Measurements from ENCODE around the gene SERINC2.

The SERINC2 gene

GRCh38 chr1:31434101-31434871 lies 21.3 kb downstream of the SERINC2 start:
- DNase-seq (ENCODE audit: low read depth), result no peak

DNA sequence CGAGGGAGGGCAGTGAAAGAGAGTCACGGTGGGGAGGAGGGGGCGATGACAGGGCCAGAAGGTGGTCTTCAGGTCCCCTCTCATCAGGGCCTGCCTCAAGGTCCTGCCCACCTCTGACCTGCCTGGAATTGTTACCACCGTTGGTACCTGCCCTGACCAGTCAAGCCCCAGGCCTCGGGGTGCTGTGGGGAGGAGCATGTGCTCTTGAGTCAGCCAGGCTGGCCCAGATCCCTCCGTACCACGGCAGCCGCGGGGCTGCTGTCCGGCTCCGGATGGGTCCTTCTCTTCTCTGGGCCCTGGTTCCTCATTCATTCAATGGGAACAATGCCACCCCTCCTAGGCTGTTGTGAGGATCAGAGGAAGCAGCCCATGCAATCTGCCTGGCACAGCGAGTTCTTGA lies 22.0 kb downstream of the SERINC2 start:
- DNase-seq (ENCODE audit: low read depth), result no peak

DNA sequence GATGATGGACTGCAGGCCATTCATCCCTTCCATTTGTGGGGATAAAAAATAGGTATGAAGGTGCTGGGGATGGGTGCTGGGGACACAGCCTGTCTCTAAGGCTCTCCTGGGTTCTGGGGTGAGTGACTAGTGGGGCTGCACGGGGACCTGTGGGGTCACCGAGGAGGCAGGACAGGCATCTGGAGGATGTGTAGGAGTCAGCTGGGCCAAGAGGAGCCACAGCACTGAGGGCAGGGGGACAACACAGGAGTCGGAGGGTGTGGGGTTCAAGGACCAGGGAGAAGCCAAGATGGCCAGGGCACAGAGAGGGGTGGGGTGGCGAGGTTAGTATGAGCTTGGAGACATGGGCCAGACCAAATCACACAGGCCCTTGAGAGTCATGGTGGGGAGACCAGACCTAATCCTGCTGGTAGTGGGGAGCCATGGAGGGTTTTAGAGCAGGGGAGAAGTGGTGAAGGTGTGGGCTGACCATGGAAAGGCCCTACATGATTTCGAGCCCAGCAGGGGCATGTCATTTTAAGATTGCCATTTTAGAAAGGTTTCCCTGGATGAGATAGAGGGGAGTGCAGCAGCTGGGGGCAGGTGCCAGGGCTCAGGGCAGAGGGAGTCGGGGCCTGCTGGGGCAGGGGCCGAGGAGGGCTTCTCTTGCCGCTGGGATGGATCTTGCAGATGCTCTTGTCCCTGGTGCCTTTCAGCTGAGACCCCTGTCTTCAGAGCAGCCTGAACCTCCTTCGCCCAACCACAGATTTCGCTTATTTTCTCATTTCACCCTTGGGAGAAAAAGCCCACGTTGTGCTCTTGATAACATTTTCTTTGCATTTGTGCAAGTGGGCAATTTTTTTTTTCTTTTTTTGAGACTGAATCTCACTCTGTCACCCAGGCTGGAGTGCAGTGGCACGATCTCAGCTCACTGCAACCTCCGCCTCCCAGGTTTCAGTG lies 22.7 kb downstream of the SERINC2 start:
- no peak for DNase-seq (ENCODE audit: low read depth)

- DNase-seq (ENCODE audit: low read depth), result no peak
Measured at GRCh38 chr1:31436596-31437432, 23.8 kb downstream of the SERINC2 start.

DNA sequence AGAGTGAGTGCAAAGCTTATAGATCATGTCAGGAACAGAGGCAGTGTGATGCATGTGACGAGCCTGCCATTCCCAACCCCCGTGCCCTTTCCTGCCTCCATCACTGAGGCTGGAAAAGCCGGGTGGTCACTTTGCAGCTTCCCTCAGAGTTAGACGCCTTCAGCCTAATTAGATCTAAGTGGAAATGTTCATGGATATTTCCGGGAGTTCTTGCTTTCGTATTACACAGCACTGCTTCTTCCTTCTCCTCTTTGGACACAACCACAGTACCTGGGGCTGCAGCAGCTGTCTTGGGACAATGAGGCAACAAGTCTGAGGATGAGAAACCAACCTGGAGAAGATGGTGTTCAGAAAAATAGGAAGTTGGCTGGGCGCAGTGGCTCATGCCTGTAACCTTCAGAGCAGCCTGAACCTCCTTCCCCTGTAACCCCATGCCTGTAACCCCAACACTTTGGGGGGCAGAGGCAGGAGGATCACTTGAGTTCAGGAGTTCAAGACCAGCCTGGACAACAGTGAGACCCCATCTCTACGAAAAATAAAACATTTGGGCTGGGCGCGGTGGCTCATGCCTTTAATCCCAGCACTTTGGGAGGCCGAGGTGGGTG lies 24.5 kb downstream of the SERINC2 start:
- DNase-seq (ENCODE audit: low read depth), result no peak

- no peak for DNase-seq (ENCODE audit: low read depth)
Measured at GRCh38 chr1:31439276-31439675, 26.3 kb downstream of the SERINC2 start.

GRCh38 chr1:31441073-31441472 lies 28.1 kb downstream of the SERINC2 start:
- DNase-seq (ENCODE audit: low read depth), result no peak

GRCh38 chr1:31441558-31441957 lies 28.5 kb downstream of the SERINC2 start:
- DNase-seq (ENCODE audit: low read depth), result no peak

DNA sequence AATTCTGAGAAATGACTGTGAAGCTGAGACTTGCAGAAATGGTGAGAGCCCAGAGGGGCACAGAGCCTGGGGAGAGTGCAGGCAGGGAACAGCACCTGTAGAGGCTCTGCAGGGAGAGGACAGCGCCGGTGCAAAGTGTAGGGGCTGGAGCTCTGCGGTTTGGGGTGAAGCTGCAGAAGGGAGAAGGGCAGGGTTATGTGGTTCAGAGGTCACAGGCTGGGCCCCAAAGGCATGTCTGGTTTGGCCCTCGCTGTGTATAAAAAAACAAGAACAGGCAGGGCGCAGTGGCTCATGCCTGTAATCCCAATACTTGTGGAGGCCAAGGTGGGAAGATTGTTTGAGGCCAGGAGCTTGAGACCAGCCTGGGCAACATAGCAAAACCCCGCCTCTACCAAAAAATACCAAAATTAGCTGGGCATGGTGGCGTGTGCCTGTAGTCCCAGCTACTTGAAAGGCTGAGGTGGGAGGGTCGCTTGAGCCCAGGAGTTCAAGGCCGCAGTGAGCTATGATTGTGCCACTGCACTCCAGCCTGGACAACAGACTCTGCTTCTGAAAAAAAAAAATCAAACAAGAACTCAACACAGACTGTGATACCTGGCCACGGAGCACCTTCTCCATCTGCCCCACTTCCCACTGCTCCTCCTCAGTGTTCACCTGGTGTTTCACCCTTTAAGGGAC lies 29.1 kb downstream of the SERINC2 start:
- no peak for DNase-seq (ENCODE audit: low read depth)

DNA sequence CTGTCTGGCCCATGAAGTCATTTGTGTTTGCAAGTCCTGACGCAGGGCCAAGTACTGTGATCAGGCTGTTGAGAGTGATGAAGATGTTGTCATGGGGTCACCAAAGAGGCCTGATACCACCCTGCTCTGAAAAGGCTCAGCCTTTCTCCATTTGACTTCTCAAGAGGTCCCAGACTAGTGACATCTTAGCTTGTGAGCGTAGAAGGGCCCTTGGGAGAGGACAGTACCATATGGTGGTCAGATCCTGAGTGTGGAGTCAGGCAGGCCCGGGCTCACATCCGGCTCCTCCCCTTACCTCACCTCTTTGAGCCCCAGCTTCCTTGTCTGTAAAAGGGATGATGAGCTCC lies 29.6 kb downstream of the SERINC2 start:
- no peak for DNase-seq (ENCODE audit: low read depth)

- DNase-seq (ENCODE audit: low read depth), result no peak
Measured at GRCh38 chr1:31443673-31444072, 30.7 kb downstream of the SERINC2 start.

GRCh38 chr1:31444725-31445448 lies 31.9 kb downstream of the SERINC2 start:
- DNase-seq (ENCODE audit: low read depth), result no peak

DNA sequence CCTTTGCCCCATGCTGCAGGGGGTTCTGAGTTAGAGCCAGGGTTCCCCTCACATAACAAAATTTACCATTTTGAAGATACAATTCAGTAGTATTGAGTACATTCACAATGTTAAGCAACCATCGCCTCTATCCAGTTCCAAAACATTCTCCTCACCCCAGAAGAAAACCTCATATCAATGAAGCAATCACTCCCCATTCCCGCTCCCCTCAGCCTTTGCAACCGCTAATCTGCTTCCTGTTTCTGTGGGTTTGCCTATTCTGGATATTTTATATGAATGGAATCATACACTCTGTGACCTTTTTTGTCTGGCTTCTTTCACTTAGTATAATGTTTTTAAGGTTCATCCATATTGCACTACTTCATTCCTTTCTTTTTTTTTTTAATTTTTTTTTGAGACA lies 32.9 kb downstream of the SERINC2 start:
- no peak for DNase-seq (ENCODE audit: low read depth)

- DNase-seq (ENCODE audit: low read depth), result no peak
Measured at GRCh38 chr1:31447210-31447609, 34.2 kb downstream of the SERINC2 start.

- DNase-seq (ENCODE audit: low read depth), result no peak
Measured at GRCh38 chr1:31453384-31454079, 40.5 kb downstream of the SERINC2 start.

DNA sequence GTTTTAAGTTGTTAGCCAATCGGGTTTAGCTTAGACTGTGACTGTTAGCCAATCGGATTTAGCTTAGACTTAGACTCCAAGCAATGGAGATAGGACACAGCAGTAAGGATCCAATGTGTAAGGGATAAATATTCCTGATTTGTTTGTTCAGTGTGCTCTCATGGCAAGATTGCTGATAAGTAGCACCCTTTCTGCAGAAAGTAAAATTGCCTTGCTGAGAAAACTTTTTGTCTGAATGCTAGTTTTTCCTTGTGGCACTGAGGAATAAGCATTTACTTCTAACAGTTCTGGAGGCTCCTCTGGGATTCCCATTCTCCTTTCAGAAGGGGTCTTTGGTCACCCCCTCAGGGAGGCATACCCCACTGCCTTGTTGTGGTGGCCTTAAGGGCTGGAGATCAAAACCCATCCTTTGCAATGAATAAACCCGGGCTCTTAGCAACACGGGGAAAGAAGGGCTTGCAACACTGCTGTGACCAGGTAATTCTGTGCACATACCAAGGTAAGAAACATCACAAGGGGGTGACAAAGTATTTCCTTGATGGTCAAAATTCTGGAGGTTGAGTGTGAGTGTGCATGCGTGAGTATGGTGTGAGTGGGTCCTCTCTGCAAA lies 45.4 kb downstream of the SERINC2 start:
- no peak for DNase-seq (ENCODE audit: low read depth)

GRCh38 chr1:31460027-31460426 lies 47.0 kb downstream of the SERINC2 start:
- no peak for DNase-seq (ENCODE audit: low read depth)

- no peak for DNase-seq (ENCODE audit: low read depth)
Measured at GRCh38 chr1:31467005-31467674, 54.1 kb downstream of the SERINC2 start.

DNA sequence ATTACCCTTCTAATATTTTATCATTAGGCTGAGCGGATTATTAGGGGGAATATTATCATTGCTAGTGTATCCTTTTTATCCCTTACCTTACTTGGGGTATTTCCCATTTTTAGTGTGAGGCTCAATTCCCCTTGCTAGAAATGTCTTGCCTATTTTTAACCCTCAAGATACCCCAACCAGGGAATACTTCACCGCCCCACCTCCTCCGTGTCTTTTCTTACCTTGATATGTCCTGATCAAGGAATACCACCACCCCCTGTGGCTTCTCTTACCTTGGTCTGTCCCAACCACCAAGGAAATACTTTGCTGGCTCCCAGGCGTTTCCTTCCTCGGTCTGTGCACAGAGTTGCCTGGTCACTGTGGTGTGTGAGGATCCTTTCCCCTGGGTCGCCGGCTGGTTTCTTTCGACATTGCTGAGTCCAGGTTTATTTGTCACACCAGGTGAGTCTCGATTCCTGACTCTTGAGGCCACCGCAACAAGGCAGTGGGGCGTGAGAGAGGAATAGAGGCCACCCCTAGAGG lies 57.8 kb downstream of the SERINC2 start:
- no peak for DNase-seq (ENCODE audit: low read depth)

Measured in stimulated activated CD8-positive, alpha-beta memory T cell treated with anti-CD3 and anti-CD28 coated beads, Interleukin-15, amount 100 ng/mL, for 24 hours (primary cell).